Mesangial cell (primary cell): Measurements from ENCODE around the gene ACBD7. TPM values are rescaled to one million over a fixed set of nuclear protein-coding genes. Genes with fewer than 3 reads are reported as not detected.

Source experiments
- total RNA-seq: library from RNA; depleted of rRNA; stranded (reverse); fragments of >200 nt; gene quantifications from 2 replicates; pipeline ENCODE4 v1.2.3, GENCODE V29; 2015

ACBD7 gene
- 1.8 and 2.3 TPM in 2 replicates for total RNA-seq

GRCh38 chr10:15088428-15089261 is at the start of gene ACBD7:
TSS of gene ACBD7 (minus strand) at chr10:15088776. CDS start at chr10:15088728, 48 bp downstream.

GRCh38 chr10:15097011-15097812 is 8.6 kb upstream of the ACBD7 start, which contains the start of gene RPP38:
TSS of gene RPP38 (plus strand) at chr10:15097355. CDS start at chr10:15103315, 5,960 bp downstream.

GRCh38 chr10:15043674-15044073 is 44.9 kb downstream of the ACBD7 start, which contains the start of gene OLAH:
TSS of gene OLAH (plus strand) at chr10:15043943. CDS start at chr10:15047289, 3,346 bp downstream.

Other genes starting within 250 kb of the ACBD7 start
- gene SUV39H2, start 209.9 kb downstream of the ACBD7 start, total RNA-seq = 4.8 and 13.5 TPM in 2 replicates
- gene DCLRE1C, start 134.7 kb downstream of the ACBD7 start, total RNA-seq = 5.1 and 5.8 TPM in 2 replicates
- not detected in 2 replicates for gene MEIG1, start 129.4 kb downstream of the ACBD7 start, total RNA-seq
- 0.89 and 3.1 TPM in 2 replicates for gene OLAH, start 44.8 kb downstream of the ACBD7 start, total RNA-seq
- 13.0 and 14.3 TPM in 2 replicates for gene RPP38, start 8.6 kb upstream of the ACBD7 start, total RNA-seq
- 21.7 and 24.6 TPM in 2 replicates for gene NMT2, start 79.9 kb upstream of the ACBD7 start, total RNA-seq